Measurements from ENCODE around the gene GUK1. TPM values are rescaled to one million over a fixed set of nuclear protein-coding genes. Genes with fewer than 3 reads are reported as not detected.

Gene GUK1
- total RNA-seq, 1 experiment from 2014 or later = 111 TPM

- no peak for TF ChIP-seq RELA (CRISPR knock-in tag; IDR thresholded peaks at IDR 0.05; ENCODE audit: borderline replicate concordance)
- TF ChIP-seq, protein P1, sequence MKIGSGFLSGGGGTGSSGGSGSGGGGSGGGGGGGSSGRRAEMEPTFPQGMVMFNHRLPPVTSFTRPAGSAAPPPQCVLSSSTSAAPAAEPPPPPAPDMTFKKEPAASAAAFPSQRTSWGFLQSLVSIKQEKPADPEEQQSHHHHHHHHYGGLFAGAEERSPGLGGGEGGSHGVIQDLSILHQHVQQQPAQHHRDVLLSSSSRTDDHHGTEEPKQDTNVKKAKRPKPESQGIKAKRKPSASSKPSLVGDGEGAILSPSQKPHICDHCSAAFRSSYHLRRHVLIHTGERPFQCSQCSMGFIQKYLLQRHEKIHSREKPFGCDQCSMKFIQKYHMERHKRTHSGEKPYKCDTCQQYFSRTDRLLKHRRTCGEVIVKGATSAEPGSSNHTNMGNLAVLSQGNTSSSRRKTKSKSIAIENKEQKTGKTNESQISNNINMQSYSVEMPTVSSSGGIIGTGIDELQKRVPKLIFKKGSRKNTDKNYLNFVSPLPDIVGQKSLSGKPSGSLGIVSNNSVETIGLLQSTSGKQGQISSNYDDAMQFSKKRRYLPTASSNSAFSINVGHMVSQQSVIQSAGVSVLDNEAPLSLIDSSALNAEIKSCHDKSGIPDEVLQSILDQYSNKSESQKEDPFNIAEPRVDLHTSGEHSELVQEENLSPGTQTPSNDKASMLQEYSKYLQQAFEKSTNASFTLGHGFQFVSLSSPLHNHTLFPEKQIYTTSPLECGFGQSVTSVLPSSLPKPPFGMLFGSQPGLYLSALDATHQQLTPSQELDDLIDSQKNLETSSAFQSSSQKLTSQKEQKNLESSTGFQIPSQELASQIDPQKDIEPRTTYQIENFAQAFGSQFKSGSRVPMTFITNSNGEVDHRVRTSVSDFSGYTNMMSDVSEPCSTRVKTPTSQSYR (CRISPR knock-in tag; IDR thresholded peaks at IDR 0.05) = peak; percentile 60; the same call in 1 of the 2 replicates
- TF ChIP-seq, protein P2, sequence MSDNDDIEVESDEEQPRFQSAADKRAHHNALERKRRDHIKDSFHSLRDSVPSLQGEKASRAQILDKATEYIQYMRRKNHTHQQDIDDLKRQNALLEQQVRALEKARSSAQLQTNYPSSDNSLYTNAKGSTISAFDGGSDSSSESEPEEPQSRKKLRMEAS (CRISPR knock-in tag; IDR thresholded peaks at IDR 0.05) = peak; percentile 48; the same call in 1 of the 2 replicates
- TF ChIP-seq ZNF423 (CRISPR knock-in tag; IDR thresholded peaks at IDR 0.05) = peak; percentile 84
- TF ChIP-seq FOXP4 (CRISPR knock-in tag; IDR thresholded peaks at IDR 0.05) = peak; percentile 45; the same call in 1 of the 2 replicates
- peak; percentile 74 for TF ChIP-seq FOXK1 (CRISPR knock-in tag; IDR thresholded peaks at IDR 0.05)
- TF ChIP-seq NFE2L1 (CRISPR knock-in tag; IDR thresholded peaks at IDR 0.05) = peak; percentile 70
- 0 out of 2 replicates have a peak, but pooled peaks have one; percentile 50 for TF ChIP-seq PRRX2 (CRISPR knock-in tag; IDR thresholded peaks at IDR 0.05)
- TF ChIP-seq MYBL2 (CRISPR knock-in tag; IDR thresholded peaks at IDR 0.05) = peak; percentile 91
- TF ChIP-seq ESRRA (CRISPR knock-in tag; IDR thresholded peaks at IDR 0.05; ENCODE audit: borderline replicate concordance) = peak; percentile 50; the same call in 1 of the 2 replicates
- TF ChIP-seq ZNF121 (CRISPR knock-in tag; IDR thresholded peaks at IDR 0.05) = no peak
These were observed at the start of gene GUK1 (continued) for GRCh38 chr1:228139931-228140723.

DNA sequence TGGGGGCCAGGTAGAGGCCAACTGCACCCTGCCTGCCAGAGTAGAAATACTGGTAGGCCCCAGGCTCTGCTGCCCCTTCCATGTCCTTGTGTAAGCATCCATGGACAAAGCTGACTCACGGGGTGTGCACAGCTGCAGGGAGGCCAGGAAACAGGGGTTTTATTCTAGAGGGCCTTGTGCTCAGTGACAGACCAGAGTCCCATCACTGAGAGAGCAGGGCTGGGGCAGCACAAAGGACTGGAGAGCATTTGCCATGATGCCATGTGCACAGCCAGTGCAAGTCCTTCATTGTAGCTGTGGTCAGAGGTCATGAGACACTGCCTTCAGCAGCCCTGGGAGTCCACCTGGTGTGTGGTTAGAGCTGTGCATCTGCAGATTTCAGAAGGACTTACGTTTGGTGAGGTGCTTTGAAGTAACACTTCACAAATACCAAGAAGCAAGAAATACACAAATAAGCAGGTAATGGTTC lies 49.4 kb upstream of the GUK1 start:
- Mint-ChIP-seq H3K9me3 (peaks cover 11% of the 10 kb centered on the region), H3K36me3 (peaks cover 33% of the 10 kb centered on the region), H3K27ac (no peak overlapping the region; the same call in 1 of the 2 replicates), H3K4me1 (peaks cover 28% of the 10 kb centered on the region), H3K4me3 (no peak overlapping the region), H3K27me3 (ENCODE audit: low read depth) (no peaks in the 10 kb centered on the region)
- DNase-seq (ENCODE audit: low spot score) (no peak), ATAC-seq (no peak)
- CTCF ChIA-PET = interaction anchor here (1.1 to 1.3 kb wide), 2 partner anchors 19 to 85 kb away, joined by 3 to 6 read pairs; no protein-coding TSS in a partner anchor
- POLR2A ChIA-PET = no interaction called here
- TF ChIP-seq, protein P3, sequence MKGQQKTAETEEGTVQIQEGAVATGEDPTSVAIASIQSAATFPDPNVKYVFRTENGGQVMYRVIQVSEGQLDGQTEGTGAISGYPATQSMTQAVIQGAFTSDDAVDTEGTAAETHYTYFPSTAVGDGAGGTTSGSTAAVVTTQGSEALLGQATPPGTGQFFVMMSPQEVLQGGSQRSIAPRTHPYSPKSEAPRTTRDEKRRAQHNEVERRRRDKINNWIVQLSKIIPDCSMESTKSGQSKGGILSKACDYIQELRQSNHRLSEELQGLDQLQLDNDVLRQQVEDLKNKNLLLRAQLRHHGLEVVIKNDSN (CRISPR knock-in tag; IDR thresholded peaks at IDR 0.05) = no peak

DNA sequence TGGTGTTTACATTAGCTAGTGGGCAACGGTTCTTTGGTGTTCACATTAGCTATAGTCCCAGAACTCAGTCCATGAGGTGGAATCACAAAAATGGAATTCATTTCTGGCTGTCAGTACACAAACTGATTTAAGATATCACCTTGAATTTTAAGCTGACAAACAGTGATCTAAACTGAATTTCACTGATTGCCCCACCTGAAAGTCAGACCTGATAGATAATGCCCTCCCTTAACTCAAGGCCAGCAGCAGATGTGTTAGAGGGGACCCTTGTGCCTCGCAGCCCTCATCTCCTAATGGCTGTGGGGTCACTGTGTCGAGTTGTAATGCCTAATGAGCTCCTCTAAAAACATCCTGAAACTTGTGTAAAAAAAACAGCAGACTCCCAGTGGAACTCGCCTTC lies 49.0 kb upstream of the GUK1 start:
- ChIA-PET POLR2A (interaction anchor here (2.0 kb wide), 1 partner anchor 9 kb away, joined by 4 read pairs; the partner anchor contains the start of gene ARF1), CTCF (interaction anchor here (1.1 to 1.3 kb wide), 2 partner anchors 19 to 86 kb away, joined by 3 to 6 read pairs; no protein-coding TSS in a partner anchor)
- TF ChIP-seq CBFB (CRISPR knock-in tag; IDR thresholded peaks at IDR 0.05; ENCODE audit: low read depth) (no peak), ATF2 (CRISPR knock-in tag; IDR thresholded peaks at IDR 0.05; ENCODE audit: borderline replicate concordance, low read depth) (no peak)
- TF ChIP-seq, protein P3 (CRISPR knock-in tag; IDR thresholded peaks at IDR 0.05) = no peak
- Mint-ChIP-seq H3K36me3 (peaks cover 35% of the 10 kb centered on the region), H3K4me1 (peaks cover 28% of the 10 kb centered on the region), H3K9me3 (peaks cover 11% of the 10 kb centered on the region), H3K27ac (no peak overlapping the region; the same call in 1 of the 2 replicates), H3K4me3 (no peak overlapping the region), H3K27me3 (ENCODE audit: low read depth) (no peaks in the 10 kb centered on the region)
- ATAC-seq (no peak), DNase-seq (ENCODE audit: low spot score) (no peak)
